ENCODE results near the gene GNL3L.
"Not testable (repeated sequence)": the region's sequence is repeated elsewhere in the genome, so short reads cannot be mapped to it uniquely, and the experiment has no call there.

GNL3L gene

GRCh38 chrX:54529552-54530356, at the start of gene GNL3L:
Gene GNL3L, plus strand, starts transcription at chrX:54530219. Its CDS starts 2,348 bp downstream, at chrX:54532567.
- TF ChIP-seq CTCF (IDR thresholded peaks at IDR 0.05; ENCODE audit: borderline replicate concordance, control extremely low read depth, extremely low read depth, insufficient read depth, missing control alignments) = no peak
- in situ Hi-C loops (cut with MboI; ENCODE audit: low sequenced_read_pairs, unreplicated experiment) = no loop called here
- peak; percentile 87 for DNase-seq (ENCODE audit: low spot score)

- in situ Hi-C loops (cut with MboI; ENCODE audit: low sequenced_read_pairs, unreplicated experiment) = no loop called here
- no peak for TF ChIP-seq CTCF (IDR thresholded peaks at IDR 0.05; ENCODE audit: borderline replicate concordance, control extremely low read depth, extremely low read depth, insufficient read depth, missing control alignments)
- no peak for DNase-seq (ENCODE audit: low spot score)
Measured at GRCh38 chrX:54482839-54483593, 47.0 kb upstream of the GNL3L start.

- no peak for DNase-seq (ENCODE audit: low spot score)
- in situ Hi-C loops (cut with MboI; ENCODE audit: low sequenced_read_pairs, unreplicated experiment) = no loop called here
- no peak for TF ChIP-seq CTCF (IDR thresholded peaks at IDR 0.05; ENCODE audit: borderline replicate concordance, control extremely low read depth, extremely low read depth, insufficient read depth, missing control alignments)
Measured at GRCh38 chrX:54483946-54484345, 46.1 kb upstream of the GNL3L start.

- no peak for DNase-seq (ENCODE audit: low spot score)
- in situ Hi-C loops (cut with MboI; ENCODE audit: low sequenced_read_pairs, unreplicated experiment) = no loop called here
- TF ChIP-seq CTCF (IDR thresholded peaks at IDR 0.05; ENCODE audit: borderline replicate concordance, control extremely low read depth, extremely low read depth, insufficient read depth, missing control alignments) = no peak
Measured at GRCh38 chrX:54484666-54485065, 45.4 kb upstream of the GNL3L start.

GRCh38 chrX:54489819-54490218, 40.2 kb upstream of the GNL3L start:
- DNase-seq (ENCODE audit: low spot score); in situ Hi-C loops (cut with MboI; ENCODE audit: low sequenced_read_pairs, unreplicated experiment): not testable (repeated sequence)

- TF ChIP-seq CTCF (IDR thresholded peaks at IDR 0.05; ENCODE audit: borderline replicate concordance, control extremely low read depth, extremely low read depth, insufficient read depth, missing control alignments) = no peak
- no peak for DNase-seq (ENCODE audit: low spot score)
- in situ Hi-C loops (cut with MboI; ENCODE audit: low sequenced_read_pairs, unreplicated experiment) = no loop called here
Measured at GRCh38 chrX:54492340-54492739, 37.7 kb upstream of the GNL3L start.

Measured in GM13976 (cell line).